ENCODE results near the gene STARD3.
"Not testable (repeated sequence)": the region's sequence is repeated elsewhere in the genome, so short reads cannot be mapped to it uniquely, and the experiment has no call there.

The STARD3 gene

DNA sequence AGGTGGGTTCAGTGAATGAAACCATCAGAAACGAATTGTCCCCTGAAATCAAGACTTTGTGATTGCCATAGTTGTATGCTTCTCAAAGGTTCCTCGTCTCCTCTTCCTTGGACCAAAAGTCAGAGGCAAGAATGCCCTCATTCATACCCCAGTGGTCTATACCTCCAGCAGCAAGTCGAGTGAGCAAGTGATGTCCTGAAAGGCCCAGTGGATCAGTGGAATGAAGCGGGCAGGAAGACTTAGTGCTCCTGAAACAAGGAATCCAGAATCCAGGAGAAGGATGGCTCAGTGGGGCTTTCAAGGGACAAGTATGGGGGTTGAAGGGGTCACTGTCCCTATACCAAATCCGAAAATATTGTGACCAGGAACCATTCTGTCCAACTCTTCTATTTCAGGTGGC lies 57.6 kb downstream of the STARD3 start:
- peaks cover 49% of the 10 kb centered on the region for H3K27me3 ChIP-seq

DNA sequence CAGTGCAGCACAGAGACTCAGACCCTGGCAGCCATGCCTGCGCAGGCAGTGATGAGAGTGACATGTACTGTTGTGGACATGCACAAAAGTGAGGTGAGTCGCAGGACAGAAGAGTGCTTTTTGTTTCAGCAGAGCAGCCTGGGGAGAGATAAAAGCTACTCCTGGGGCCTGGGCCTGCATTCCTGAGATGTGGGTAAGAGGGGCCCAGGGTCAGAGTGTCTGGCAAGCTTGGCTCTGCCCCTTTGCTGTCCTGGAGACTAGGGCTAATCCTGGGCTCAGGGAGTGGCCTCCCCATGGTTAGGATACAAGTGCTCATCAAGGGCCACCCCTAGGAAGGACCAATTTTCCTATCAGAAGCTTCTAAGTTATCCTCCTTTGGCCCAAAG lies 58.1 kb downstream of the STARD3 start:
- Histone ChIP-seq H3K4me1 (ENCODE audit: control insufficient read depth in 1 of 2, insufficient read depth in 1 of 2, low read depth in 1 of 2, low read length in 1 of 2) (no peaks in the 10 kb centered on the region), H3K27me3 (peaks cover 50% of the 10 kb centered on the region), H3K4me3 (ENCODE audit: low read depth in 1 of 2, low read length in 1 of 2) (no peak overlapping the region), H3K9me3 (no peaks in the 10 kb centered on the region), H3K27ac (no peak overlapping the region), H3K36me3 (no peaks in the 10 kb centered on the region)
- TF ChIP-seq, protein P1, sequence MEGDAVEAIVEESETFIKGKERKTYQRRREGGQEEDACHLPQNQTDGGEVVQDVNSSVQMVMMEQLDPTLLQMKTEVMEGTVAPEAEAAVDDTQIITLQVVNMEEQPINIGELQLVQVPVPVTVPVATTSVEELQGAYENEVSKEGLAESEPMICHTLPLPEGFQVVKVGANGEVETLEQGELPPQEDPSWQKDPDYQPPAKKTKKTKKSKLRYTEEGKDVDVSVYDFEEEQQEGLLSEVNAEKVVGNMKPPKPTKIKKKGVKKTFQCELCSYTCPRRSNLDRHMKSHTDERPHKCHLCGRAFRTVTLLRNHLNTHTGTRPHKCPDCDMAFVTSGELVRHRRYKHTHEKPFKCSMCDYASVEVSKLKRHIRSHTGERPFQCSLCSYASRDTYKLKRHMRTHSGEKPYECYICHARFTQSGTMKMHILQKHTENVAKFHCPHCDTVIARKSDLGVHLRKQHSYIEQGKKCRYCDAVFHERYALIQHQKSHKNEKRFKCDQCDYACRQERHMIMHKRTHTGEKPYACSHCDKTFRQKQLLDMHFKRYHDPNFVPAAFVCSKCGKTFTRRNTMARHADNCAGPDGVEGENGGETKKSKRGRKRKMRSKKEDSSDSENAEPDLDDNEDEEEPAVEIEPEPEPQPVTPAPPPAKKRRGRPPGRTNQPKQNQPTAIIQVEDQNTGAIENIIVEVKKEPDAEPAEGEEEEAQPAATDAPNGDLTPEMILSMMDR (IDR thresholded peaks at IDR 0.05) = no peak

More for the DNA sequence above, 57.6 kb downstream of the STARD3 start:
- no peak overlapping the region for H3K4me3 ChIP-seq (ENCODE audit: low read depth in 1 of 2, low read length in 1 of 2)
- TF ChIP-seq, protein P1 (IDR thresholded peaks at IDR 0.05) = no peak
- H3K27ac ChIP-seq = no peak overlapping the region
- no peaks in the 10 kb centered on the region for H3K4me1 ChIP-seq (ENCODE audit: control insufficient read depth in 1 of 2, insufficient read depth in 1 of 2, low read depth in 1 of 2, low read length in 1 of 2)
- no peaks in the 10 kb centered on the region for H3K36me3 ChIP-seq
- no peaks in the 10 kb centered on the region for H3K9me3 ChIP-seq

DNA sequence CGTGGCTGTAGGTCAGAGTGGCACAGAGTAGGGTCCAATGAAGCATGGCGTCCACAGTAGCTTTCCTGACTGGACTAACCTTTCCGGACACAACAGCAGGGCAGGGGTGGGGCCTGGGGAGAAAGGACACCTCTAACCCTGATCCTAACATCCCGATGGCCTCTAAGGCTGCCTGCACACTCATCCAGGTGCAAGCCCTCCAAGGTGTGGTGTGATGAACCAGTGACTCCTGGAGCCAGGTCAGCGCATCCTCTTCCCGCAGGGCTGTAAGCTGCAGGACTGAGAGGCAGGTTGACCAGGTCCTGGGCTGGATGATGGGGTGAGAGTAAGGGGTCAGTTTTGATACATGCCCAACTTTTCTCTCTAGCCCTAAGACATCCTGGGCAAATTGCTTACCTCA lies 59.8 kb downstream of the STARD3 start:
- no peaks in the 10 kb centered on the region for H3K4me1 ChIP-seq (ENCODE audit: control insufficient read depth in 1 of 2, insufficient read depth in 1 of 2, low read depth in 1 of 2, low read length in 1 of 2)
- H3K36me3 ChIP-seq = no peaks in the 10 kb centered on the region
- H3K27ac ChIP-seq = no peak overlapping the region
- no peaks in the 10 kb centered on the region for H3K9me3 ChIP-seq
- no peak overlapping the region for H3K4me3 ChIP-seq (ENCODE audit: low read depth in 1 of 2, low read length in 1 of 2)
- H3K27me3 ChIP-seq = peaks cover 54% of the 10 kb centered on the region
- TF ChIP-seq, protein P1 (IDR thresholded peaks at IDR 0.05) = no peak

DNA sequence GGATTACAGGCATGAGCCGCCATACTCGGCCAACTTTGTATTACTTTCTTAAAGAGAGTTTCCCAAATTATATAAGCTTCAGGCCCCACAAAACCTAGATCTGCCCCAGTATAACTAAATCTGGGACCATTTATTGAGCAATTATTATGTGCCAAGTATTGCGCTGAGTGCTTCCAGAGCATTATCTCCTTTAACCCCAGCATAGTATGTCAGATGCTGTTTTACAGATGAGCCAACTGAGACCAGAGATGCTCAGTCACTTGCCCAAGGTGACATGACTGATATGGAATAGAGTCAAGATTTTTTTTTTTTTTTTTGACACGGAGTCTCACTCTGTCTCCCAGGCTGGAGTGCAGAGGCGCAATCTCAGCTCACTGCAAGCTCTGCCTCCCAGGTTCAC lies 61.0 kb downstream of the STARD3 start:
- H3K36me3 ChIP-seq = no peaks in the 10 kb centered on the region
- no peaks in the 10 kb centered on the region for H3K9me3 ChIP-seq
- no peak overlapping the region for H3K4me3 ChIP-seq (ENCODE audit: low read depth in 1 of 2, low read length in 1 of 2)
- no peaks in the 10 kb centered on the region for H3K4me1 ChIP-seq (ENCODE audit: control insufficient read depth in 1 of 2, insufficient read depth in 1 of 2, low read depth in 1 of 2, low read length in 1 of 2)
- H3K27me3 ChIP-seq = peaks cover 67% of the 10 kb centered on the region
- H3K27ac ChIP-seq = no peak overlapping the region
- TF ChIP-seq, protein P1 (IDR thresholded peaks at IDR 0.05) = no peak

DNA sequence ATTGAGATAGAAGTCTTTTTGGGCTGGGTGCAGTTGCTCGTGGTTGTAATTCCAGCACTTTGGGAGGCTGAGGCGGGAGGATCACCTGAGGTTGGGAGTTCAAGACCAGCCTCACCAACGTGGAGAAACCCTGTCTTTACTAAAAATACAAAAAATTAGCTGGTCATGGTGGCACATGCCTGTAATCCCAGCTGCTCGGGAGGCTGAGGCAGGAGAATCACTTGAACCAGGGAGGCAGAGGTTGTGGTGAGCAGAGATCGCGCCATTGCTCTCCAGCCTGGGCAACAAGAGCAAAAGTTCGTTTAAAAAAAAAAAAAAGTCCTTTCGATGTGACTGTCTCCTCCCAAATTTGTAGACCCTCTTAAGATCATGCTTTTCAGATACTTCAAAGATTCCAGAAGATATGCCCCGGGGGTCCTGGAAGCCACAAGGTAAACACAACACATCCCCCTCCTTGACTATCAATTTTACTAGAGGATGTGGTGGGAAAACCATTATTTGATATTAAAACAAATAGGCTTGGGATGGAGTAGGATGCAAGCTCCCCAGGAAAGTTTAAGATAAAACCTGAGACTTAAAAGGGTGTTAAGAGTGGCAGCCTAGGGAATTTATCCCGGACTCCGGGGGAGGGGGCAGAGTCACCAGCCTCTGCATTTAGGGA lies 62.3 kb downstream of the STARD3 start:
- peaks cover 76% of the 10 kb centered on the region for H3K27me3 ChIP-seq
- H3K27ac ChIP-seq; H3K36me3 ChIP-seq; H3K9me3 ChIP-seq; H3K4me1 ChIP-seq (ENCODE audit: control insufficient read depth in 1 of 2, insufficient read depth in 1 of 2, low read depth in 1 of 2, low read length in 1 of 2); H3K4me3 ChIP-seq (ENCODE audit: low read depth in 1 of 2, low read length in 1 of 2): not testable (repeated sequence)

DNA sequence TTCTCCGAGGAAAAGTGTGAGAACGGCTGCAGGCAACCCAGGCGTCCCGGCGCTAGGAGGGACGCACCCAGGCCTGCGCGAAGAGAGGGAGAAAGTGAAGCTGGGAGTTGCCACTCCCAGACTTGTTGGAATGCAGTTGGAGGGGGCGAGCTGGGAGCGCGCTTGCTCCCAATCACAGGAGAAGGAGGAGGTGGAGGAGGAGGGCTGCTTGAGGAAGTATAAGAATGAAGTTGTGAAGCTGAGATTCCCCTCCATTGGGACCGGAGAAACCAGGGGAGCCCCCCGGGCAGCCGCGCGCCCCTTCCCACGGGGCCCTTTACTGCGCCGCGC lies 62.8 kb downstream of the STARD3 start, which contains the start of gene ERBB2:
Gene ERBB2, plus strand, starts transcription at position 247 of the 330 bp plus-strand sequence. CDS start 175 bp downstream, outside the sequence.
- Histone ChIP-seq H3K9me3 (no peaks in the 10 kb centered on the region), H3K4me3 (ENCODE audit: low read depth in 1 of 2, low read length in 1 of 2) (no peak within 1 kb of the TSS), H3K36me3 (no peaks in the 10 kb centered on the region), H3K27me3 (peaks cover 76% of the 10 kb centered on the region), H3K27ac (no peak within 1 kb of the TSS), H3K4me1 (ENCODE audit: control insufficient read depth in 1 of 2, insufficient read depth in 1 of 2, low read depth in 1 of 2, low read length in 1 of 2) (no peaks in the 10 kb centered on the region)
- TF ChIP-seq, protein P1 (IDR thresholded peaks at IDR 0.05) = no peak
